HEK293 (cell line): ENCODE results near the gene MDM2.

Source experiments
- CTCF ChIA-PET: fragments of 350-600 bp; formaldehyde crosslinking; extraction: SDS; loops from one replicate; lab custom pipeline; 2021; ENCODE audit warnings: antibody characterized with exemption; lab: Yijun Ruan, JAX
- POLR2A ChIA-PET: fragments of 300-600 bp; formaldehyde crosslinking; extraction: SDS; loops from one replicate; lab custom pipeline; 2020; ENCODE audit warnings: antibody characterized with exemption, inconsistent platforms; lab: Yijun Ruan, JAX
- H3K27ac ChIP-seq: fragments of 200-500 bp; sonication (Bioruptor generic); 2 replicates; pipeline ENCODE4 v1.5.1; 2014; ENCODE audit warnings: low read depth, low read length, control low read depth, inconsistent platforms; ENCODE audit errors: extremely low read depth
- H3K36me3 ChIP-seq, 2 experiments: fragments of 200-500 bp in 1 of 2; sonication (Bioruptor generic) in 1 of 2; 1 replicate in 1 of 2; 2 replicates in 1 of 2; pipeline ENCODE4 v1.5.1; 2014 to 2017; ENCODE audit warnings: inconsistent platforms in 2 of 2, low read length in 2 of 2; ENCODE audit not compliant: control insufficient read depth in 2 of 2, insufficient read depth in 1 of 2
- H3K4me1 ChIP-seq: fragments of 200-500 bp; sonication (Bioruptor generic); 2 replicates; pipeline ENCODE4 v1.5.1; 2014; ENCODE audit warnings: mild to moderate bottlenecking, low read length, inconsistent platforms; ENCODE audit not compliant: control insufficient read depth, insufficient read depth
- H3K4me3 ChIP-seq: 2 replicates; pipeline ENCODE4 v1.5.1; 2011; ENCODE audit warnings: low read depth, mild to moderate bottlenecking, control low read depth, low read length, moderate library complexity
- H3K9me3 ChIP-seq: fragments of 200-500 bp; sonication (Bioruptor generic); 2 replicates; pipeline ENCODE4 v1.5.1; 2014; ENCODE audit warnings: low read depth, low read length, inconsistent platforms; ENCODE audit not compliant: control insufficient read depth, insufficient read depth
- MYNN ChIP-seq: fragments of 450-650 bp; formaldehyde crosslinking; IDR thresholded peaks from 2 replicates; pipeline ENCODE4 v1.5.1; 2016; ENCODE audit warnings: missing biosample characterization, missing genetic modification characterization, borderline replicate concordance
- TCF7L2 ChIP-seq: IDR thresholded peaks from 2 replicates; pipeline ENCODE4 v1.6.1; 2011; ENCODE audit warnings: low read depth, mild to moderate bottlenecking, inconsistent platforms, low read length, moderate library complexity, borderline replicate concordance
- YY2 ChIP-seq: fragments of 450-650 bp; formaldehyde crosslinking; IDR thresholded peaks from 2 replicates; pipeline ENCODE4 v1.5.1; 2016; ENCODE audit warnings: missing biosample characterization, missing genetic modification characterization
- ZBTB1 ChIP-seq: fragments of 450-650 bp; formaldehyde crosslinking; IDR thresholded peaks from 2 replicates; pipeline ENCODE4 v1.5.1; 2016; ENCODE audit warnings: missing biosample characterization, missing genetic modification characterization
- ZEB2 ChIP-seq: fragments of 450-650 bp; formaldehyde crosslinking; IDR thresholded peaks from 2 replicates; pipeline ENCODE4 v1.5.1; 2016; ENCODE audit warnings: missing biosample characterization, missing genetic modification characterization
- ZIC2 ChIP-seq: fragments of 450-650 bp; formaldehyde crosslinking; IDR thresholded peaks from 2 replicates; pipeline ENCODE4 v1.5.1; 2016; ENCODE audit warnings: missing biosample characterization, missing genetic modification characterization
- ZNF24 ChIP-seq: fragments of 450-650 bp; formaldehyde crosslinking; IDR thresholded peaks from 2 replicates; pipeline ENCODE4 v1.5.1; 2016; ENCODE audit warnings: missing biosample characterization, missing genetic modification characterization
- ZNF280C ChIP-seq: fragments of 450-650 bp; formaldehyde crosslinking; IDR thresholded peaks from 2 replicates; pipeline ENCODE4 v1.5.1; 2016; ENCODE audit warnings: missing biosample characterization, missing genetic modification characterization
- ZNF354C ChIP-seq: fragments of 450-650 bp; formaldehyde crosslinking; IDR thresholded peaks from 2 replicates; pipeline ENCODE4 v1.5.1; 2016; ENCODE audit warnings: missing biosample characterization, missing genetic modification characterization, low read depth, borderline replicate concordance
- ZNF473 ChIP-seq: fragments of 450-650 bp; formaldehyde crosslinking; IDR thresholded peaks from 2 replicates; pipeline ENCODE4 v1.5.1; 2017; ENCODE audit warnings: missing biosample characterization, missing genetic modification characterization
- ZNF518A ChIP-seq: fragments of 450-650 bp; formaldehyde crosslinking; conservative IDR thresholded peaks from 2 replicates; pipeline ENCODE4 v1.5.1; 2016; ENCODE audit warnings: low read depth, missing biosample characterization, missing genetic modification characterization
- ZNF623 ChIP-seq: fragments of 450-650 bp; formaldehyde crosslinking; IDR thresholded peaks from 2 replicates; pipeline ENCODE4 v1.5.1; 2016; ENCODE audit warnings: missing biosample characterization, missing genetic modification characterization
- TF ChIP-seq, protein P1 (sequence below): fragments of 450-650 bp; formaldehyde crosslinking; IDR thresholded peaks from 2 replicates; pipeline ENCODE4 v1.5.1; 2016; ENCODE audit warnings: missing biosample characterization, missing genetic modification characterization
- TF ChIP-seq, protein P2 (sequence below): fragments of 450-650 bp; formaldehyde crosslinking; IDR thresholded peaks from 2 replicates; pipeline ENCODE4 v1.5.1; 2016; ENCODE audit warnings: missing biosample characterization, missing genetic modification characterization

MDM2 gene

GRCh38 chr12:68766646-68767045 lies 41.3 kb upstream of the MDM2 start (continued):
- TF ChIP-seq ZNF518A (tag by site-specific recombination) = no peak
- no peak for TF ChIP-seq TCF7L2
- TF ChIP-seq, protein P1, sequence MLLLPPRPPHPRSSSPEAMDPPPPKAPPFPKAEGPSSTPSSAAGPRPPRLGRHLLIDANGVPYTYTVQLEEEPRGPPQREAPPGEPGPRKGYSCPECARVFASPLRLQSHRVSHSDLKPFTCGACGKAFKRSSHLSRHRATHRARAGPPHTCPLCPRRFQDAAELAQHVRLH (tag by site-specific recombination) = no peak

DNA sequence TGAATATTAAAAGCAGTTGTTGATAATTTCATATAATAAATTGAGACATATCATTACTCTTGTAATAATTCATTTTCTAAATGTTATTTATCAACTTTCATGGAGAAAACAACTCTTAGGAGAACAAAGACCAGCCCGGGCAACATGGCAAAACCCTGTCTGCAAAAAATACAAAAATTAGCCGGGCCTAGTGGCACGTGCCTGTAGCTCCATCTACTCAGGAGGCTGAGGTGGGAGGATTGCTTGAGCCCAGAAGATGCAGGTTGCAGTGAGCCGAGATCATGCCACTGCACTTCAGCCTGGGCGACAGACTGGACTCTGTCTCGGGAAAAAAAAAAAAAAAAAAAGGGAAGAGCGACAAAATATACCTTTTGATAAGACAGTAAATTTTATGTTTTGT lies 40.8 kb upstream of the MDM2 start:
- Histone ChIP-seq H3K4me1 (no peaks in the 10 kb centered on the region), H3K9me3 (no peaks in the 10 kb centered on the region), H3K4me3 (no peak overlapping the region), H3K27ac (no peak overlapping the region), H3K36me3 (peaks cover 13 to 28% of the 10 kb centered on the region in 2 experiments; a peak in 2 of 3 replicates)
- ChIA-PET CTCF (no interaction called here), POLR2A (no interaction called here)
- TF ChIP-seq ZNF473 = no peak
- no peak for TF ChIP-seq MYNN (tag by site-specific recombination)

- CTCF ChIA-PET = no interaction called here
- Histone ChIP-seq H3K4me1 (no peaks in the 10 kb centered on the region), H3K27ac (no peak overlapping the region), H3K36me3 (peaks cover 13 to 18% of the 10 kb centered on the region in 2 experiments; a peak in 2 of 3 replicates), H3K9me3 (no peaks in the 10 kb centered on the region), H3K4me3 (no peak overlapping the region)
- TF ChIP-seq ZNF354C (tag by site-specific recombination) = no peak
- TF ChIP-seq ZIC2 (tag by site-specific recombination) = no peak
- TF ChIP-seq ZEB2 = no peak
- no peak for TF ChIP-seq ZNF623 (tag by site-specific recombination)
- TF ChIP-seq, protein P2, sequence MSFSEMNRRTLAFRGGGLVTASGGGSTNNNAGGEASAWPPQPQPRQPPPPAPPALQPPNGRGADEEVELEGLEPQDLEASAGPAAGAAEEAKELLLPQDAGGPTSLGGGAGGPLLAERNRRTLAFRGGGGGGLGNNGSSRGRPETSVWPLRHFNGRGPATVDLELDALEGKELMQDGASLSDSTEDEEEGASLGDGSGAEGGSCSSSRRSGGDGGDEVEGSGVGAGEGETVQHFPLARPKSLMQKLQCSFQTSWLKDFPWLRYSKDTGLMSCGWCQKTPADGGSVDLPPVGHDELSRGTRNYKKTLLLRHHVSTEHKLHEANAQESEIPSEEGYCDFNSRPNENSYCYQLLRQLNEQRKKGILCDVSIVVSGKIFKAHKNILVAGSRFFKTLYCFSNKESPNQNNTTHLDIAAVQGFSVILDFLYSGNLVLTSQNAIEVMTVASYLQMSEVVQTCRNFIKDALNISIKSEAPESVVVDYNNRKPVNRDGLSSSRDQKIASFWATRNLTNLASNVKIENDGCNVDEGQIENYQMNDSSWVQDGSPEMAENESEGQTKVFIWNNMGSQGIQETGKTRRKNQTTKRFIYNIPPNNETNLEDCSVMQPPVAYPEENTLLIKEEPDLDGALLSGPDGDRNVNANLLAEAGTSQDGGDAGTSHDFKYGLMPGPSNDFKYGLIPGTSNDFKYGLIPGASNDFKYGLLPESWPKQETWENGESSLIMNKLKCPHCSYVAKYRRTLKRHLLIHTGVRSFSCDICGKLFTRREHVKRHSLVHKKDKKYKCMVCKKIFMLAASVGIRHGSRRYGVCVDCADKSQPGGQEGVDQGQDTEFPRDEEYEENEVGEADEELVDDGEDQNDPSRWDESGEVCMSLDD (tag by site-specific recombination) = no peak
- POLR2A ChIA-PET = no interaction called here
Observed at GRCh38 chr12:68768431-68768939, 39.5 kb upstream of the MDM2 start.

GRCh38 chr12:68769941-68770340 lies 38.0 kb upstream of the MDM2 start:
- ChIA-PET POLR2A (no interaction called here), CTCF (interaction anchor here (1.2 kb wide), 1 partner anchor 24 kb away, joined by 3 read pairs; the partner anchor contains the start of gene SLC35E3)
- peak; percentile 36; the same call in 1 of the 2 replicates for TF ChIP-seq ZNF623 (tag by site-specific recombination)
- no peak for TF ChIP-seq ZNF280C (tag by site-specific recombination)
- TF ChIP-seq ZNF24 (tag by site-specific recombination) = no peak
- no peak for TF ChIP-seq YY2 (tag by site-specific recombination)
- no peak for TF ChIP-seq ZBTB1
- H3K36me3 ChIP-seq = peaks cover 6 to 11% of the 10 kb centered on the region in 2 experiments; a peak in 2 of 3 replicates
- H3K4me1 ChIP-seq = no peaks in the 10 kb centered on the region
- no peak overlapping the region for H3K4me3 ChIP-seq
- no peak overlapping the region for H3K27ac ChIP-seq
- H3K9me3 ChIP-seq = no peaks in the 10 kb centered on the region
